ENCODE data around the gene UGT1A10.

DNA sequence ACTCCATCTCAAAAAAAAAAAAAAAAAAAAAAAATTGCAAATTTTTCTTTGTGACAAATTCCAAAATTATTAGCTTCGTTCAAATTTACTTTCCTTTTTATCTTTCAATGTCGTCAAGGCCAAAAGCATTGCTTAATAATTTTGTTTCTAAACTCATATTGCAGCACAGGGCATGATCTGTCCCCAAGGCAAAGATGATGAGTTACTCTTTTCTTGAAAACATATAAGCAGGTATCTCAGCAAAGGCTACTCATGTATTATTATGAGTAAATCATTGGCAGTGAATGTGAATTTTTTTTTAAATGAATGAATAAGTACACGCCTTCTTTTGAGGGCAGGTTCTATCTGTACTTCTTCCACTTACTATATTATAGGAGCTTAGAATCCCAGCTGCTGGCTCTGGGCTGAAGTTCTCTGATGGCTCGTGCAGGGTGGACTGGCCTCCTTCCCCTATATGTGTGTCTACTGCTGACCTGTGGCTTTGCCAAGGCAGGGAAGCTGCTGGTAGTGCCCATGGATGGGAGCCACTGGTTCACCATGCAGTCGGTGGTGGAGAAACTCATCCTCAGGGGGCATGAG, 45.4 kb downstream of the UGT1A10 start, which contains the start of gene UGT1A7:
- TF ChIP-seq MAX (IDR thresholded peaks at IDR 0.05; ENCODE audit: low read depth, low read length) (no peak), POLR2A (IDR thresholded peaks at IDR 0.05; ENCODE audit: extremely low read depth, insufficient read length) (no peak)
- TF ChIP-seq, protein P1, sequence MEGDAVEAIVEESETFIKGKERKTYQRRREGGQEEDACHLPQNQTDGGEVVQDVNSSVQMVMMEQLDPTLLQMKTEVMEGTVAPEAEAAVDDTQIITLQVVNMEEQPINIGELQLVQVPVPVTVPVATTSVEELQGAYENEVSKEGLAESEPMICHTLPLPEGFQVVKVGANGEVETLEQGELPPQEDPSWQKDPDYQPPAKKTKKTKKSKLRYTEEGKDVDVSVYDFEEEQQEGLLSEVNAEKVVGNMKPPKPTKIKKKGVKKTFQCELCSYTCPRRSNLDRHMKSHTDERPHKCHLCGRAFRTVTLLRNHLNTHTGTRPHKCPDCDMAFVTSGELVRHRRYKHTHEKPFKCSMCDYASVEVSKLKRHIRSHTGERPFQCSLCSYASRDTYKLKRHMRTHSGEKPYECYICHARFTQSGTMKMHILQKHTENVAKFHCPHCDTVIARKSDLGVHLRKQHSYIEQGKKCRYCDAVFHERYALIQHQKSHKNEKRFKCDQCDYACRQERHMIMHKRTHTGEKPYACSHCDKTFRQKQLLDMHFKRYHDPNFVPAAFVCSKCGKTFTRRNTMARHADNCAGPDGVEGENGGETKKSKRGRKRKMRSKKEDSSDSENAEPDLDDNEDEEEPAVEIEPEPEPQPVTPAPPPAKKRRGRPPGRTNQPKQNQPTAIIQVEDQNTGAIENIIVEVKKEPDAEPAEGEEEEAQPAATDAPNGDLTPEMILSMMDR (IDR thresholded peaks at IDR 0.05; ENCODE audit: low read depth, low read length), result no peak
